Measurements from ENCODE around the gene CETN1.

DNA sequence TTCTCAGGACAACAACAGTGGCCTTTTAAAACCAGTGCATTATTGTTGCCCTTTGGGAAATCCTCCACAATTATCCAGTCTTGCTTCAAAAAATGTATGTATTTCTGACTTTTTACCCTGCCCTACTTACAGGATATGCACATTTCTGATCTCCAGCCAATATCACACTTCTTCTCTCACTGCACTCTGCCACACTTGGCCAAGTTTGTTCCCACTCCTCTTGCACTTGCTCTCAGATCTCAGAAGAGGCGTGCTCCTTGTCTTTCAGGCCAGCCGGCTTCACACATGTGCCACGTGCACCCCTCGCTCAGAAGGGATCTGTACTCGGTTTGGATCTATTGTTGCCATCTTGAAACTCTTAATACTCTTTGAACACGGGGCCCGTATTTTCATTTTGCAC, 32.0 kb downstream of the CETN1 start:
- no peak for TF ChIP-seq NR2C2 (CRISPR knock-in tag; IDR thresholded peaks at IDR 0.05; ENCODE audit: borderline replicate concordance)
- TF ChIP-seq CTCF (CRISPR knock-in tag; IDR thresholded peaks at IDR 0.05), result no peak
- TF ChIP-seq JUND (CRISPR knock-in tag; IDR thresholded peaks at IDR 0.05), result no peak
- no peak for TF ChIP-seq CHD2 (IDR thresholded peaks at IDR 0.05; ENCODE audit: low read depth, low read length)
- TF ChIP-seq RAD21 (CRISPR knock-in tag; IDR thresholded peaks at IDR 0.05), result no peak
- TF ChIP-seq BRCA1 (CRISPR knock-in tag; IDR thresholded peaks at IDR 0.05), result no peak
- TF ChIP-seq ZSCAN9 (CRISPR knock-in tag; IDR thresholded peaks at IDR 0.05; ENCODE audit: borderline replicate concordance), result no peak
- TF ChIP-seq HNRNPL (IDR thresholded peaks at IDR 0.05; ENCODE audit: low read depth, low read length), result no peak
- TF ChIP-seq ZNF558 (CRISPR knock-in tag; IDR thresholded peaks at IDR 0.05; ENCODE audit: borderline replicate concordance), result no peak
- TF ChIP-seq MAFG (CRISPR knock-in tag; IDR thresholded peaks at IDR 0.05), result no peak
- TF ChIP-seq ZNF451 (CRISPR knock-in tag; IDR thresholded peaks at IDR 0.05), result no peak
- TF ChIP-seq, protein P1, sequence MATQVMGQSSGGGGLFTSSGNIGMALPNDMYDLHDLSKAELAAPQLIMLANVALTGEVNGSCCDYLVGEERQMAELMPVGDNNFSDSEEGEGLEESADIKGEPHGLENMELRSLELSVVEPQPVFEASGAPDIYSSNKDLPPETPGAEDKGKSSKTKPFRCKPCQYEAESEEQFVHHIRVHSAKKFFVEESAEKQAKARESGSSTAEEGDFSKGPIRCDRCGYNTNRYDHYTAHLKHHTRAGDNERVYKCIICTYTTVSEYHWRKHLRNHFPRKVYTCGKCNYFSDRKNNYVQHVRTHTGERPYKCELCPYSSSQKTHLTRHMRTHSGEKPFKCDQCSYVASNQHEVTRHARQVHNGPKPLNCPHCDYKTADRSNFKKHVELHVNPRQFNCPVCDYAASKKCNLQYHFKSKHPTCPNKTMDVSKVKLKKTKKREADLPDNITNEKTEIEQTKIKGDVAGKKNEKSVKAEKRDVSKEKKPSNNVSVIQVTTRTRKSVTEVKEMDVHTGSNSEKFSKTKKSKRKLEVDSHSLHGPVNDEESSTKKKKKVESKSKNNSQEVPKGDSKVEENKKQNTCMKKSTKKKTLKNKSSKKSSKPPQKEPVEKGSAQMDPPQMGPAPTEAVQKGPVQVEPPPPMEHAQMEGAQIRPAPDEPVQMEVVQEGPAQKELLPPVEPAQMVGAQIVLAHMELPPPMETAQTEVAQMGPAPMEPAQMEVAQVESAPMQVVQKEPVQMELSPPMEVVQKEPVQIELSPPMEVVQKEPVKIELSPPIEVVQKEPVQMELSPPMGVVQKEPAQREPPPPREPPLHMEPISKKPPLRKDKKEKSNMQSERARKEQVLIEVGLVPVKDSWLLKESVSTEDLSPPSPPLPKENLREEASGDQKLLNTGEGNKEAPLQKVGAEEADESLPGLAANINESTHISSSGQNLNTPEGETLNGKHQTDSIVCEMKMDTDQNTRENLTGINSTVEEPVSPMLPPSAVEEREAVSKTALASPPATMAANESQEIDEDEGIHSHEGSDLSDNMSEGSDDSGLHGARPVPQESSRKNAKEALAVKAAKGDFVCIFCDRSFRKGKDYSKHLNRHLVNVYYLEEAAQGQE (IDR thresholded peaks at IDR 0.05; ENCODE audit: borderline replicate concordance in 1 of 2, low read depth in 1 of 2, low read length in 2 of 2), result no peak

Data from HepG2 (cell line).